DOHH2 (cell line): ENCODE data around the gene RGS4.

Experiments
- H3F3A ChIP-seq: fragments of 200-600 bp; sonication (generic), shearing (Covaris generic); 2 replicates; pipeline ENCODE4 v1.6.0; 2016; ENCODE audit warnings: antibody characterized with exemption, mild to moderate bottlenecking; ENCODE audit not compliant: control insufficient read depth, insufficient read depth
- H3K27ac ChIP-seq: fragments of 200-600 bp; sonication (generic); 2 replicates; pipeline ENCODE4 v1.5.1; 2014; ENCODE audit warnings: low read depth, mild to moderate bottlenecking, low read length, moderate library complexity
- H3K27me3 ChIP-seq: fragments of 200-600 bp; sonication (generic); 2 replicates; pipeline ENCODE4 v1.6.1; 2014; ENCODE audit warnings: mild to moderate bottlenecking, low read length, mixed read lengths; ENCODE audit not compliant: control insufficient read depth
- H3K36me3 ChIP-seq: fragments of 200-600 bp; sonication (generic); 2 replicates; pipeline ENCODE4 v1.6.1; 2014; ENCODE audit warnings: mild to moderate bottlenecking, low read length, moderate library complexity, mixed read lengths; ENCODE audit not compliant: control insufficient read depth
- H3K4me1 ChIP-seq: fragments of 200-600 bp; sonication (generic); 2 replicates; pipeline ENCODE4 v1.6.1; 2014; ENCODE audit warnings: mild to moderate bottlenecking, low read length, mixed read lengths; ENCODE audit not compliant: control insufficient read depth
- H3K4me2 ChIP-seq: fragments of 200-600 bp; sonication (generic); 2 replicates; pipeline ENCODE4 v1.6.0; 2014; ENCODE audit warnings: mild to moderate bottlenecking, low read length, moderate library complexity
- H3K4me3 ChIP-seq: fragments of 200-600 bp; sonication (generic); 2 replicates; pipeline ENCODE4 v1.5.1; 2014; ENCODE audit warnings: mild to moderate bottlenecking, low read length, mixed read lengths
- H3K79me2 ChIP-seq: fragments of 200-600 bp; sonication (generic); 2 replicates; pipeline ENCODE4 v1.6.1; 2014; ENCODE audit warnings: mild to moderate bottlenecking, low read length, mixed read lengths; ENCODE audit not compliant: control insufficient read depth
- H3K9me2 ChIP-seq: fragments of 200-600 bp; sonication (generic); replicated peaks from 2 replicates; pipeline ENCODE4 v1.6.1; 2014; ENCODE audit warnings: mild to moderate bottlenecking, low read length, mixed read lengths; ENCODE audit not compliant: control insufficient read depth
- H3K9me3 ChIP-seq: fragments of 200-600 bp; sonication (generic); 2 replicates; pipeline ENCODE4 v1.6.1; 2014; ENCODE audit warnings: antibody characterized with exemption, low read length, mixed read lengths; ENCODE audit not compliant: control insufficient read depth, insufficient read depth
- H4K20me1 ChIP-seq: fragments of 200-600 bp; sonication (generic); 2 replicates; pipeline ENCODE4 v1.6.0; 2014; ENCODE audit warnings: low read depth, mild to moderate bottlenecking, antibody characterized with exemption, low read length, moderate library complexity; ENCODE audit not compliant: control insufficient read depth, insufficient read depth
- CTCF ChIP-seq: fragments of 200-600 bp; sonication (generic); IDR thresholded peaks from one replicate; pipeline ENCODE4 v1.5.1; 2014; ENCODE audit warnings: antibody characterized with exemption, mild to moderate bottlenecking, low read depth, low read length; ENCODE audit not compliant: poor library complexity, severe bottlenecking
- EZH2phosphoT487 ChIP-seq: fragments of 200-600 bp; sonication (generic); IDR thresholded peaks from 2 replicates; pipeline ENCODE4 v1.6.1; 2017; ENCODE audit warnings: borderline replicate concordance, mild to moderate bottlenecking, antibody characterized with exemption, low read length, moderate library complexity, mixed read lengths

RGS4 gene

GRCh38 chr1:163102590-163102989 lies 33.4 kb downstream of the RGS4 start:
- Histone ChIP-seq H3K4me3 (no peak overlapping the region), H3K9me2 (no peaks in the 10 kb centered on the region), H3K79me2 (no peaks in the 10 kb centered on the region), H3K27ac (no peak overlapping the region), H3K27me3 (no peaks in the 10 kb centered on the region), H3K4me2 (no peak overlapping the region), H4K20me1 (no peaks in the 10 kb centered on the region), H3F3A (no peaks in the 10 kb centered on the region), H3K9me3 (no peaks in the 10 kb centered on the region), H3K4me1 (no peaks in the 10 kb centered on the region), H3K36me3 (no peaks in the 10 kb centered on the region)
- TF ChIP-seq CTCF (no peak), EZH2phosphoT487 (no peak)

GRCh38 chr1:163104385-163105099 lies 35.4 kb downstream of the RGS4 start:
- Histone ChIP-seq H3K27ac (no peak overlapping the region), H3K9me3 (no peaks in the 10 kb centered on the region), H3K4me2 (no peak overlapping the region)

GRCh38 chr1:163106364-163106987 lies 37.3 kb downstream of the RGS4 start:
- Histone ChIP-seq H3K9me2 (no peaks in the 10 kb centered on the region), H3K27me3 (no peaks in the 10 kb centered on the region), H3K4me1 (no peaks in the 10 kb centered on the region), H3K4me2 (no peak overlapping the region), H3K9me3 (no peaks in the 10 kb centered on the region), H3F3A (no peaks in the 10 kb centered on the region), H3K27ac (no peak overlapping the region), H3K4me3 (no peak overlapping the region), H3K79me2 (no peaks in the 10 kb centered on the region), H4K20me1 (no peaks in the 10 kb centered on the region), H3K36me3 (no peaks in the 10 kb centered on the region)
- TF ChIP-seq CTCF (no peak), EZH2phosphoT487 (no peak)

More at GRCh38 chr1:163104385-163105099, 35.4 kb downstream of the RGS4 start:
- H4K20me1 ChIP-seq: no peaks in the 10 kb centered on the region
- no peaks in the 10 kb centered on the region for H3K27me3 ChIP-seq
- TF ChIP-seq CTCF: no peak
- TF ChIP-seq EZH2phosphoT487: no peak
- H3K36me3 ChIP-seq: no peaks in the 10 kb centered on the region
- H3K4me3 ChIP-seq: no peak overlapping the region
- H3K79me2 ChIP-seq: no peaks in the 10 kb centered on the region
- H3K9me2 ChIP-seq: no peaks in the 10 kb centered on the region
- H3K4me1 ChIP-seq: no peaks in the 10 kb centered on the region
- no peaks in the 10 kb centered on the region for H3F3A ChIP-seq
